Loucy (cell line): ENCODE results near the gene KCNN3.
"Not testable (repeated sequence)": the region's sequence is repeated elsewhere in the genome, so short reads cannot be mapped to it uniquely, and the experiment has no call there.

Source experiments
- CTCF ChIP-seq: fragments of 200-600 bp; sonication (generic); conservative IDR thresholded peaks from 2 replicates; pipeline ENCODE4 v1.5.1; 2014; ENCODE audit warnings: mild to moderate bottlenecking, antibody characterized with exemption, low read length
- EZH2phosphoT487 ChIP-seq: fragments of 200-600 bp; IDR thresholded peaks from 2 replicates; pipeline ENCODE4 v1.6.1; 2018; ENCODE audit warnings: antibody characterized with exemption, mild to moderate bottlenecking, moderate library complexity, borderline replicate concordance

GRCh38 chr1:154908129-154908528 lies 38.0 kb upstream of the KCNN3 start:
- TF ChIP-seq EZH2phosphoT487, CTCF: not testable (repeated sequence)
